HEK293 (cell line): ENCODE data around the gene EML1.

Experiments
- CTCF ChIA-PET: fragments of 350-600 bp; formaldehyde crosslinking; extraction: SDS; loops from one replicate; lab custom pipeline; 2021; ENCODE audit warnings: antibody characterized with exemption; lab: Yijun Ruan, JAX
- POLR2A ChIA-PET: fragments of 300-600 bp; formaldehyde crosslinking; extraction: SDS; loops from one replicate; lab custom pipeline; 2020; ENCODE audit warnings: antibody characterized with exemption, inconsistent platforms; lab: Yijun Ruan, JAX
- H3K27ac ChIP-seq: fragments of 200-500 bp; sonication (Bioruptor generic); 2 replicates; pipeline ENCODE4 v1.5.1; 2014; ENCODE audit warnings: low read depth, low read length, control low read depth, inconsistent platforms; ENCODE audit errors: extremely low read depth
- H3K36me3 ChIP-seq, 2 experiments: fragments of 200-500 bp in 1 of 2; sonication (Bioruptor generic) in 1 of 2; 1 replicate in 1 of 2; 2 replicates in 1 of 2; pipeline ENCODE4 v1.5.1; 2014 to 2017; ENCODE audit warnings: inconsistent platforms in 2 of 2, low read length in 2 of 2; ENCODE audit not compliant: control insufficient read depth in 2 of 2, insufficient read depth in 1 of 2
- H3K4me1 ChIP-seq: fragments of 200-500 bp; sonication (Bioruptor generic); 2 replicates; pipeline ENCODE4 v1.5.1; 2014; ENCODE audit warnings: mild to moderate bottlenecking, low read length, inconsistent platforms; ENCODE audit not compliant: control insufficient read depth, insufficient read depth
- H3K4me3 ChIP-seq: 2 replicates; pipeline ENCODE4 v1.5.1; 2011; ENCODE audit warnings: low read depth, mild to moderate bottlenecking, control low read depth, low read length, moderate library complexity
- H3K9me3 ChIP-seq: fragments of 200-500 bp; sonication (Bioruptor generic); 2 replicates; pipeline ENCODE4 v1.5.1; 2014; ENCODE audit warnings: low read depth, low read length, inconsistent platforms; ENCODE audit not compliant: control insufficient read depth, insufficient read depth
- PRDM4 ChIP-seq: fragments of 450-650 bp; formaldehyde crosslinking; IDR thresholded peaks from 2 replicates; pipeline ENCODE4 v1.5.1; 2017; ENCODE audit warnings: missing biosample characterization, missing genetic modification characterization
- ZBTB20 ChIP-seq: fragments of 450-650 bp; formaldehyde crosslinking; IDR thresholded peaks from 2 replicates; pipeline ENCODE4 v1.5.1; 2016; ENCODE audit warnings: missing biosample characterization, missing genetic modification characterization
- ZBTB21 ChIP-seq: fragments of 450-650 bp; formaldehyde crosslinking; IDR thresholded peaks from 2 replicates; pipeline ENCODE4 v1.5.1; 2017; ENCODE audit warnings: missing biosample characterization, missing genetic modification characterization
- ZBTB8A ChIP-seq: fragments of 450-650 bp; formaldehyde crosslinking; IDR thresholded peaks from 2 replicates; pipeline ENCODE4 v1.5.1; 2016; ENCODE audit warnings: missing biosample characterization, missing genetic modification characterization
- ZFHX2 ChIP-seq: fragments of 450-650 bp; formaldehyde crosslinking; conservative IDR thresholded peaks from 2 replicates; pipeline ENCODE4 v1.5.1; 2016; ENCODE audit warnings: missing biosample characterization, missing genetic modification characterization
- ZNF169 ChIP-seq: fragments of 450-650 bp; formaldehyde crosslinking; IDR thresholded peaks from 2 replicates; pipeline ENCODE4 v1.5.1; 2016; ENCODE audit warnings: missing biosample characterization, missing genetic modification characterization
- ZNF174 ChIP-seq: fragments of 450-650 bp; formaldehyde crosslinking; IDR thresholded peaks from 2 replicates; pipeline ENCODE4 v1.5.0; 2017; ENCODE audit warnings: missing biosample characterization, mild to moderate bottlenecking, missing genetic modification characterization
- ZNF214 ChIP-seq: fragments of 450-650 bp; formaldehyde crosslinking; IDR thresholded peaks from 2 replicates; pipeline ENCODE4 v1.5.1; 2017; ENCODE audit warnings: missing biosample characterization, mild to moderate bottlenecking, missing genetic modification characterization, borderline replicate concordance
- ZNF248 ChIP-seq: fragments of 450-650 bp; formaldehyde crosslinking; IDR thresholded peaks from 2 replicates; pipeline ENCODE4 v1.5.1; 2017; ENCODE audit warnings: missing biosample characterization, missing genetic modification characterization
- ZNF311 ChIP-seq: fragments of 450-650 bp; formaldehyde crosslinking; IDR thresholded peaks from 2 replicates; pipeline ENCODE4 v1.5.1; 2017; ENCODE audit warnings: missing biosample characterization, missing genetic modification characterization, borderline replicate concordance
- ZNF341 ChIP-seq: fragments of 450-650 bp; formaldehyde crosslinking; IDR thresholded peaks from 2 replicates; pipeline ENCODE4; 2016; ENCODE audit warnings: low read depth, missing biosample characterization, missing genetic modification characterization
- ZNF391 ChIP-seq: fragments of 450-650 bp; formaldehyde crosslinking; IDR thresholded peaks from 2 replicates; pipeline ENCODE4 v1.5.1; 2016; ENCODE audit warnings: low read depth, missing biosample characterization, missing genetic modification characterization, borderline replicate concordance
- ZNF449 ChIP-seq: fragments of 450-650 bp; formaldehyde crosslinking; IDR thresholded peaks from 2 replicates; pipeline ENCODE4 v1.5.1; 2017; ENCODE audit warnings: missing biosample characterization, mild to moderate bottlenecking, missing genetic modification characterization, moderate library complexity
- ZNF473 ChIP-seq: fragments of 450-650 bp; formaldehyde crosslinking; IDR thresholded peaks from 2 replicates; pipeline ENCODE4 v1.5.1; 2017; ENCODE audit warnings: missing biosample characterization, missing genetic modification characterization
- ZNF521 ChIP-seq: fragments of 450-650 bp; formaldehyde crosslinking; IDR thresholded peaks from 2 replicates; pipeline ENCODE4 v1.5.1; 2017; ENCODE audit warnings: missing biosample characterization, mild to moderate bottlenecking, missing genetic modification characterization
- ZNF558 ChIP-seq: fragments of 450-650 bp; formaldehyde crosslinking; IDR thresholded peaks from 2 replicates; pipeline ENCODE4 v1.5.1; 2016; ENCODE audit warnings: missing biosample characterization, missing genetic modification characterization
- ZNF585B ChIP-seq: fragments of 450-650 bp; formaldehyde crosslinking; IDR thresholded peaks from 2 replicates; pipeline ENCODE4 v1.5.1; 2016; ENCODE audit warnings: missing biosample characterization, missing genetic modification characterization
- ZNF596 ChIP-seq: fragments of 450-650 bp; IDR thresholded peaks from 2 replicates; pipeline ENCODE4 v1.5.0; 2018; ENCODE audit warnings: missing biosample characterization, mild to moderate bottlenecking, missing genetic modification characterization, moderate library complexity
- ZNF623 ChIP-seq: fragments of 450-650 bp; formaldehyde crosslinking; IDR thresholded peaks from 2 replicates; pipeline ENCODE4 v1.5.1; 2016; ENCODE audit warnings: missing biosample characterization, missing genetic modification characterization
- ZSCAN23 ChIP-seq: fragments of 450-650 bp; formaldehyde crosslinking; IDR thresholded peaks from 2 replicates; pipeline ENCODE4 v1.5.1; 2016; ENCODE audit warnings: missing biosample characterization, missing genetic modification characterization
- ZSCAN5A ChIP-seq: fragments of 450-650 bp; formaldehyde crosslinking; IDR thresholded peaks from 2 replicates; pipeline ENCODE4 v1.5.1; 2016; ENCODE audit warnings: missing biosample characterization, missing genetic modification characterization
- ZXDB ChIP-seq: fragments of 450-650 bp; formaldehyde crosslinking; IDR thresholded peaks from 2 replicates; pipeline ENCODE4 v1.5.1; 2016; ENCODE audit warnings: missing biosample characterization, missing genetic modification characterization
- TF ChIP-seq, protein P1 (sequence below): fragments of 450-650 bp; formaldehyde crosslinking; IDR thresholded peaks from 2 replicates; pipeline ENCODE4 v1.5.1; 2016; ENCODE audit warnings: missing biosample characterization, missing genetic modification characterization

Gene EML1

DNA sequence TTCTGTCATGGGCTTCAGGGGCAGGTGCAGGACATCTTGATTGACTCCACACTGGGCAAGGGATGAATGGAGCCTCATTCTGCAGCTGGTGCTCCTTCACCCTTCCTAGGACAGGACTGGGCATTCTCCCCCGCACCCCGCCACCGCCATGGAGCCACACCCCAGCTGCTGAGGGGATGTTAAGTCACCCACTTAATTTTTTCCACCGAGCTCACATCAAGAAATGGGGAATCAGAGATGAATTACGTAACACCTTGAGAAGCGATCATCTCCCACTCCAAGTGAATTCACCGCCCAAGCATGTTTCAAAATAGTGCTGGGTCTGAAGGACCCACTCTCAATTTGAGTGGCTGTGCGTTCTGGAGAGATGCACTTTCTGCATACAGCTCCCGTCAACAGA lies 94.2 kb downstream of the EML1 start:
- ChIA-PET CTCF (interaction anchor here (0.6 to 3.9 kb wide), 11 partner anchors 9 to 370 kb away, joined by 3 to 38 read pairs (median 4); no protein-coding TSS in a partner anchor), POLR2A (interaction anchor here (1.0 kb wide), 1 partner anchor 204 kb away, joined by 3 read pairs; the partner anchor contains the start of gene CYP46A1)
- no peak overlapping the region for H3K4me3 ChIP-seq
- H3K36me3 ChIP-seq: peaks cover 0 to 6% of the 10 kb centered on the region in 2 experiments; a peak in 1 of 3 replicates
- H3K9me3 ChIP-seq: no peaks in the 10 kb centered on the region
- no peak overlapping the region for H3K27ac ChIP-seq
- no peaks in the 10 kb centered on the region for H3K4me1 ChIP-seq
- TF ChIP-seq ZFHX2 (tag by site-specific recombination) (no peak), ZSCAN5A (tag by site-specific recombination) (no peak), ZBTB21 (tag by site-specific recombination) (no peak), ZNF596 (tag by site-specific recombination) (no peak)
- TF ChIP-seq, all 188 proteins: peak for 0

DNA sequence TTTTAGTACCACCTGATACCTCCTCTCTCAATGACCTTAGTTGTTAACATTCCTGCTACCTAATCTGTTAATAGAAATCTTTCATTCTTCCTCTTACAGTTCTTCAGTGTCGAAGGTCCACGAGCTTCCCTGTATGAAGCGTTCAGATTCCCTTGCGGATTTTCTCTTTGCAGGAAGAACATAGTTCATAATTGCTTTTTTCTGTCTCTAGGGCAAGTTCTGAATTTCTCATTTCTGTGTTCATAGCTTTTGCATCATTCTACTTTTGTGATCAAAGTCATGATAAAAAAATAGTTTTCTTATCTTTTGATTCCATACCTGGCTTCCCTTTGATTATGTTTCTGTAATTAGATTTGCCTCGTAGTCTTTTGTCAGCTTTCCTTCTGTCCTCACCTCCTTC lies 94.9 kb downstream of the EML1 start:
- TF ChIP-seq, protein P1, sequence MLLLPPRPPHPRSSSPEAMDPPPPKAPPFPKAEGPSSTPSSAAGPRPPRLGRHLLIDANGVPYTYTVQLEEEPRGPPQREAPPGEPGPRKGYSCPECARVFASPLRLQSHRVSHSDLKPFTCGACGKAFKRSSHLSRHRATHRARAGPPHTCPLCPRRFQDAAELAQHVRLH (tag by site-specific recombination): no peak
- no peak for TF ChIP-seq ZNF214
- no peak for TF ChIP-seq ZNF585B (tag by site-specific recombination)
- TF ChIP-seq ZBTB8A (tag by site-specific recombination): no peak
- no peak for TF ChIP-seq ZNF521 (tag by site-specific recombination)
- no peak for TF ChIP-seq ZNF174 (tag by site-specific recombination)
- no peak for TF ChIP-seq ZBTB20
- no peak for TF ChIP-seq ZNF248 (tag by site-specific recombination)
- no peak for TF ChIP-seq ZNF341 (tag by site-specific recombination)
- TF ChIP-seq ZNF623 (tag by site-specific recombination): no peak
- no peak for TF ChIP-seq ZNF449 (tag by site-specific recombination)
- no peak for TF ChIP-seq ZSCAN23 (tag by site-specific recombination)
- no peak for TF ChIP-seq ZNF311
- no peak for TF ChIP-seq ZNF558 (tag by site-specific recombination)
- no peak for TF ChIP-seq ZNF169
- TF ChIP-seq ZXDB: no peak
- no peak for TF ChIP-seq PRDM4 (tag by site-specific recombination)
- no peak for TF ChIP-seq ZNF391 (tag by site-specific recombination)
- no peak for TF ChIP-seq ZNF473 (tag by site-specific recombination)
- POLR2A ChIA-PET: no interaction called here
- Histone ChIP-seq H3K4me3 (no peak overlapping the region), H3K27ac (no peak overlapping the region), H3K36me3 (peaks cover 0 to 6% of the 10 kb centered on the region in 2 experiments; a peak in 1 of 3 replicates), H3K4me1 (no peaks in the 10 kb centered on the region), H3K9me3 (no peaks in the 10 kb centered on the region)
- CTCF ChIA-PET: interaction anchor here (0.6 to 3.9 kb wide), 8 partner anchors 8 to 1244 kb away, joined by 3 to 38 read pairs (median 5); no protein-coding TSS in a partner anchor
